ENCODE data around the gene EIF4A3. TPM values are rescaled to one million over a fixed set of nuclear protein-coding genes. Genes with fewer than 3 reads are reported as not detected.

The EIF4A3 gene
- total RNA-seq, 1 experiment from 2014 or later, result 150 TPM

DNA sequence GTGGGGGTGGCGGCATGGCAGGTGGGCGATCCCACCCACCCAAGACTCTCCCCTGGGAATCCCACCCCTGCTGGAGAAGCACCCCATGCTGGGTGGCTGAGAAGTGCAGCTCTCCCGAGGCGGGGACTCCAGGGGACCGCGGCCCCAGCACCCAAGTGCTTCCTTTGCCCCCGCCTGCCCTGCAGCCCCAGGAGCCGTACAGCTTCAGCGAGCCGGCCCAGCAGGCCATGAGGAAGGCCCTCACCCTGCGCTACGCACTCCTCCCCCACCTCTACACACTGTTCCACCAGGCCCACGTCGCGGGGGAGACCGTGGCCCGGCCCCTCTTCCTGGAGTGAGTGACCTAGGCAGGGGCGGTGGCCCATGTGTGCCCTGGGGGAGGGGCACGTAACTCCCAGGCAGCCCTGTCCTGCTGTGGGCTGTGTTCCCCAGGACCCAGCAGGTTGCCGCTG lies 33.9 kb downstream of the EIF4A3 start:
- DNase-seq (ENCODE audit: low read depth), result no peak

DNA sequence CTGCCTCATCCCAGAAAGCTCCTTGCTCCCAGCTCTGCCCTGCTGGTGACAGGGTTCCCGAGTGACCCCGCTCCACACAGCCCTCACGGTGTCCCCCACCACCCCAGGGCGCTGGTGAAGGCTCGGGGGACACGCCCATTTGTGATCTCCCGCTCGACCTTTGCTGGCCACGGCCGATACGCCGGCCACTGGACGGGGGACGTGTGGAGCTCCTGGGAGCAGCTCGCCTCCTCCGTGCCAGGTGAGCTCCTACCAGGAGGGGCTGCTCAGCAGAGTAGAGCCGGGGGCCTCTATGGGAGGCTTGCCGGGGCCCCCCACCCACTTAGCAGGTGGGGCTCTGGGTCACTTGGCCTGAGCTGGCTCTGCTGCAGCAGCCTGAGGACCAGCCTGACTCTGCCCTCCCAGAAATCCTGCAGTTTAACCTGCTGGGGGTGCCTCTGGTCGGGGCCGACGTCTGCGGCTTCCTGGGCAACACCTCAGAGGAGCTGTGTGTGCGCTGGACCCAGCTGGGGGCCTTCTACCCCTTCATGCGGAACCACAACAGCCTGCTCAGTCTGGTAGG lies 34.4 kb downstream of the EIF4A3 start:
- DNase-seq (ENCODE audit: low read depth), result no peak

DNA sequence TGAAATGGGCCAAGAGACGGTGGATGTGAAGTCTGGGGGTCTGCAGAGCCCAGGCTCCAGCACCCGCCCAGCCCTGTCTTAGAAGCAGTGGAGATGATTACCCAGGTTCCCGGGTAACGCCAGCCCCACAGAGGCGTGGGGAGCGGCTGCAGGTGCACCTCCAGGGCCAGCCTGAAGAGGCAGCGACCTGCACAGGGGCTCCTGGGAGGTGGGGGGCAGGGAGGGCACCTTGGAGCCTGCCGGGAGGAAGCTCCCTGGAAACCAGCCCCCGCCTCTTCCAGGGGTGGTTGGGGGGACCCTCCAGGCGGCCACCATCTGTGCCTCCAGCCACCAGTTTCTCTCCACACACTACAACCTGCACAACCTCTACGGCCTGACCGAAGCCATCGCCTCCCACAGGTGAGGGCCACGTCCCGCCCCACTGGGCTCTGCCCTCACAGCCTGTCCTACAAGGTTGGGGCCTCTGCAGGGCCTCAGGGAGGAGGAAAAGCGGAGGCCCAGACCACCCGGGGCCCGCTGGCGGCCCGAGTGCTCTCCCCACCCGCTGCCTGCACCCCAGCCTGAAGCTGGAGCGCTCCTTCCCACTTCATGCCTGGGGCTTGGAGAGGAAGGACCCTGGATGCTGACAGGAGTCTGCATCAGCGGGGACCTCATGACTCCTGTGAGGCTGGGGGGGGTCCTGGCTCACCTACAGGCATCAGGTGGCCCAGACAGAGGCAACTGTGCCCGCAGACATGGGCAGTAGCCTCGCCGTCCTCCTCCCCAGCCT lies 35.0 kb downstream of the EIF4A3 start:
- no peak for DNase-seq (ENCODE audit: low read depth)

DNA sequence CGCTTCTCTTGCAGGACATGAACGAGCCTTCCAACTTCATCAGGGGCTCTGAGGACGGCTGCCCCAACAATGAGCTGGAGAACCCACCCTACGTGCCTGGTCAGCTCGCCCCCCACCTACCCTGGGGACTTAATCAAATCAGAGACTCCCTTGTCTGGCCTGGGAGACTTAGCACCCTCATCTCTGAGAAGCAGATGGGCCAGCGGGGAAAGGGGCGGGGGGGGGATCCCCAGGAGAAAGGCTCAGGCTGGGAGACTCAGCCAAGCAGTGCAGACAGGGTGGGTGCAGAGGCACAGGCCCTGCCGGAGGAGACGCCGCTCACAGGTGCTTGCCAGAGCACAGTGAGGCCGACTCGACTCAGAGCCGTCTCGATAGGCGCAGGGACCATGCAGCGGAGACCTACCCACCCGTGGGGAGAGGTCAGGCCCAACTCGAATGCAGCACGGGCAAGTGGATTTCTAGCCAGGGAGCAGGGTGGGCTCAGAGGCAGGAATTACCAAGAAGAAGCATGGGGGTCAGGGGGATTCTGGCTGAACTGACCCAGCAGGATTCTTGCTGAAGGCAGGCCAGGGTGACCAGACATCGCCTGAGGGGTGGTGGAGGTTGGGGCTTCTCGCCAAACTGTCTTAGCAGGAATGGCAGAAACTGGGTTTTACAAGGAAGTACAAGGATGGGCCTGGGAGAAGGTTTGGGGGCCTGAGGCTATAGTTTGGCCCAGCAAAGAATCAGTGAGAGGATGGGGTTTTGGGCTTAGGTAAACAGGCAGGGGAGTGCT lies 35.8 kb downstream of the EIF4A3 start:
- no peak for DNase-seq (ENCODE audit: low read depth)

DNA sequence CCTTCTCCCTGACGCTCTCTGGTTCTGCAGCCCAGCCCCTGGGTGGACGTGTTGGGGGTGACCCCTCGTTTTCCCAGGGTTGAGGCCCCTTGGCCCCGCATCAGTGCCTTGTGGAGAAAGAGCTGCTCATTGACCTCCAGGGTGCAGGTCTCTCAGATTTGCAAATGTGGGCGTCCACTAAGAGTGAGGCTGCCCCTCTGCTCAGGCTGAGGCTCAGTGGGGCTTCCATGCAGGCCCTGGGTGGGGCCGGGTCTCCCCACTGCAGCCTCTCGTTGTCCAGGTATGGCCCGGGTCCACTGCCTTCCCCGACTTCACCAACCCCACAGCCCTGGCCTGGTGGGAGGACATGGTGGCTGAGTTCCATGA lies 36.5 kb downstream of the EIF4A3 start:
- DNase-seq (ENCODE audit: low read depth), result no peak

DNA sequence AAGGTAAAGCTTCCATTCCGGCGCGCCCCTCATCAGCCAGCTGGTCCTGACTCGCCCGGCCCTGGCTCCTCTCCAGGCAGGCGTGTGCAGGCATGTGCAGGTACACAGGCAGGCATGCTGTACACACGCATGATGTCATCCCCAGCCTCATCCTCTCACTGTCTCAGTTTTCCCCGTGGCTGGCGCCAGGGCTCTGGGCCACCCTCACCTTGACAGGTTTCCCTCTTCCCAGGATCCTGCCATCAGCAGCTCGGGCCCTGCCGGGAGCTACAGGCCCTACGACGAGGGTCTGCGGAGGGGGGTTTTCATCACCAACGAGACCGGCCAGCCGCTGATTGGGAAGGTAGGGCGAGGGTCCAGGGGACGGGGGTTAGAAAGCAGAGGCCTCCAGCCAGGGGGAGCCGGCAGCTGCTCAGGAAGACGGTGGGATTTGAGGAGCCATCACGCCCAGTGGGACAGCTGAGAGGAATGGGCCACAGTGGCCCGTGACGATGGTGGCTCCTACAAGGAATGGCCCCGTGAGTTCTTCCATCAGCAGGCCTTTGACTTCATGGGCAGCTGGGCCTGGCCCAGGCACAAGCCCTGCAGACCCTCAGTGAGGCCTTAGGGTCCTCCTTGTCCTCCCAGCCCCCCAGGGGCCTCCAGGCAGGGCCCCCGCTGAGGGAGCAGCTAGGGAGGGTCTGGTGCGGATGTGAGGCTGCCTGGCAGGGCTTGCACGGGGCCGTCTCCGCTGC lies 37.0 kb downstream of the EIF4A3 start:
- DNase-seq (ENCODE audit: low read depth), result no peak

DNA sequence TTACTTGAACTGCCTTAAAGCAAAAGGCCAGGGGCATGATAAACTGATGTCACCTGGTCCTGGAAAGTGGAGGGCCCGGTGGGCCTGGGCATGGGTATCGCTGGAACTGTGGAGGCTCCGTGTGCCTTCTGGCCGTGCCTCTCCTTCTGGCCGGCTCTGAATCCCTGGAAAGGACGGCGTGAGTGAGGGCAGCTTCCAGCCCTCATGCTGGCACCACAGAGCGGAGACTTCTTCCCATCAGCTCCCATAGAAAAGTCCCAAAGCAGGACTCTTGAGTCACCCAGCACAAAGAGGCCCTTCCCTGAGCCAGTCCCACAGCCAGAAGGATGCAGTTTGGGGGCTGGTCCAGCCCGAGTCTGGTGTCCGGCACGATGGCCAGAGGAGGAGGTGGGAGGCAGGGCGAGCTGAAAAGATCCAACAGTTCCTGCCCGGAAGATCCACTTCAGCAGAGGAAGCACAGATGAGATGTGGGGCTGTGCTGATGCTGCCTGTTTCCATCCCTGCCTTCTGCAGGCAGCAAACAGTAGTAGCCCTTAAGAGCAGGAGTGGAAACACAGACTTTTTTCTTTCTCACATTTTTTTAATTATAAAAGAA lies 37.8 kb downstream of the EIF4A3 start:
- DNase-seq (ENCODE audit: low read depth), result no peak

DNA sequence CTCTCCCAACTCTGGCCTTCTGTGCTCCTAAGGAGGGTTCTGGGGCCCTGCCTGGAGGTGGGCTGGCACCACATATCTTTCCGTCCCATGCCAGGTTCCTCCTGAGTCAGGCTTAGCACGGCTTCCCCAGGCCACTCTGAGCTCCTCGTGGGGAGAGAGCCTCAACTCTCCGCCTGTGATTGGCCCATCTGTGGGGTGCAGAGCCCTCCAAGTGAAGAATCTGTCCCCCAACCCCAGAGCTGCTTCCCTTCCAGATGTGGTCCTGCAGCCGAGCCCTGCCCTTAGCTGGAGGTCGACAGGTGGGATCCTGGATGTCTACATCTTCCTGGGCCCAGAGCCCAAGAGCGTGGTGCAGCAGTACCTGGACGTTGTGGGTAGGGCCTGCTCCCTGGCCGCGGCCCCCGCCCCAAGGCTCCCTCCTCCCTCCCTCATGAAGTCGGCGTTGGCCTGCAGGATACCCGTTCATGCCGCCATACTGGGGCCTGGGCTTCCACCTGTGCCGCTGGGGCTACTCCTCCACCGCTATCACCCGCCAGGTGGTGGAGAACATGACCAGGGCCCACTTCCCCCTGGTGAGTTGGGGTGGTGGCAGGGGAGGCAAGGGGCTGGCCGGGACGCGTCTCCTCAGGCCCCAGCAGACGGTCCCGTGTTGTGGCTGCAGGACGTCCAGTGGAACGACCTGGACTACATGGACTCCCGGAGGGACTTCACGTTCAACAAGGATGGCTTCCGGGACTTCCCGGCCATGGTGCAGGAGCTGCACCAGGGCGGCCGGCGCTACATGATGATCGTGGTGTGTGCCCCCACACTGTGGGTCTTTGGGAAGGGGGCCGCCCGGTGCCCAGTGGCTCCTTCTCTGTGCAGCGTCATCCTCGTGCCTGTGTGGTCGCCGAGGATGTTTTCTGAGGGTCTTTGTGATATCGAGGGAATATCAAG lies 38.6 kb downstream of the EIF4A3 start:
- DNase-seq (ENCODE audit: low read depth), result no peak

DNA sequence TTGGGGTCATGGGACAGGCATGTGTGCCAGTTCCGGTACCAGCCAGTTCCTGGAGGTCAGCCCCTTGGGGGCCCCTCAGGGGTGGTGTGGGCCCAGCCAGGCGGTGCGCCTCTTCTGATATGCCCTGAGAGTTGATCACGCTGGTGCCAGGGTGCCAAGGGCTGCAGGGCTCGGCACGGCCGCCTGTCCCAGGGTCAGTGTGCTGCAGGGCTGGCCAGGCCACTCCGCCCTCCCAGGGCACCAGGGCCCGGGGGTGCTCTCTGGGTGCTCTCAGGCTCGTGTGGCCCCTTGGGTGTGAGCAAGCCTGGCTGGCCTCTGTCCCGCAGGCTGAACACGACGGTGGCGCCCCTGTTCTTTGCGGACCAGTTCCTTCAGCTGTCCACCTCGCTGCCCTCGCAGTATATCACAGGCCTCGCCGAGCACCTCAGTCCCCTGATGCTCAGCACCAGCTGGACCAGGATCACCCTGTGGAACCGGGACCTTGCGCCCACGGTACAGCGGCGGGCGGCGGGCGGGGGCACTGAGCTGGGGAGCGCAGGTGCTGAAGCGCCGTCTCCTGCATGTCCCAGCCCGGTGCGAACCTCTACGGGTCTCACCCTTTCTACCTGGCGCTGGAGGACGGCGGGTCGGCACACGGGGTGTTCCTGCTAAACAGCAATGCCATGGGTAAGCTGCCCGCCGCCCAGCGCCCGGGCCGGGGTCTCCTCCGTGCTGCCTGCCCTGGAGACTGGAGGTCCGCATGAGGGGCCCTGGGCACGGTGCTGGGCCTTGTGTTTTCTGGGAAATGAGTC lies 39.5 kb downstream of the EIF4A3 start:
- DNase-seq (ENCODE audit: low read depth), result no peak

DNA sequence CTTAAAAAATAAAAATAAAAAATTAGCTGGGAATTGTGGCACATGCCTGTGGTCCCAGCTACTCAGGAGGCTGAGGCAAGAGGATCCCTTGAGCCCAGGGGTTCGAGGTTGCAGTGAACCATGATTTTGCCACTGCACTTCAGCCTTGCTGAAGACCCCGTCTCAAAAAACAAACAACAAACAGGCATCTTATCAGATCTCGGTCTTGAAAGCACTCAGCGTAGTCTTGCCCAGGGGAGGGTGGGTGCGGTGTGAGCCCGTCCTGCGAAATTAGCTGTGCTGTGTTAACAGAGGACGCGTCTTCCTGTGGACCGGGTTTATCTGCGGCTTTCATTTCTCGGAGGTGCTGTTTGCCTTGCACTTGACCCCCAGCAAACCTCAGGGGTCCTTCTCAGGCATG lies 40.2 kb downstream of the EIF4A3 start:
- DNase-seq (ENCODE audit: low read depth), result no peak

DNA sequence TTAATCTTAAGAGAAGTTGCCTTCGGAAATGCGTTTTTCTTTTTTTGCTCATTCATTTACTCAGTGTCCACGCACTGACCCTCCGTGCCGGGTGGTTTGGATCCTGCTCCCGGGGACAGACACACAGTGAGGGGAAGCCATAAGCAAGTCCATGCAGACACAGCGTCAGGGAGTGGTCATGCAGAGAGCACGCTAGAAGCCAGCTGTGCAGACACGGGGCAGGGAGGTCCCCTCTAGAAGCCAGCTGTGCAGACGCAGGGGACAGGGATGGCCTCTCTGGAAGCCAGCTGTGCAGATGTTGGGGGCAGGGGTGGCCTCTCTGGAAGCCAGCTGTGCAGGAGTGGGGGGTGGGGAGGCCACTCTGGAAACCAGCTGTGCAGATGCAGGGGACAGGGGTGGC lies 40.8 kb downstream of the EIF4A3 start:
- DNase-seq (ENCODE audit: low read depth), result no peak

DNA sequence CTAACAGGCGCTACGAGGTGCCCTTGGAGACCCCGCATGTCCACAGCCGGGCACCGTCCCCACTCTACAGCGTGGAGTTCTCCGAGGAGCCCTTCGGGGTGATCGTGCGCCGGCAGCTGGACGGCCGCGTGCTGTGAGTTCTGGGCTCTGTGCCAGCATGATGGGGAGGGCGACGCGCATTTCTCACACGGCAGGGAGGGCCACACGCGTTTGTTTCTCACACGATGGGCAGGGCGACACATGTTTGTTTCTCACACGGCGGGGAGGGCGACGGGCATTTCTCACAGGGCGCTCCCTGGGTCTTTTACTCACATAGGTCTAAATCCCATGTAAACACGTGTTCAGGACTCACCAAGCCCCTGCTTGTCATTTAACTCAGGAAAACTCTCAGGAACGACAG lies 41.2 kb downstream of the EIF4A3 start:
- DNase-seq (ENCODE audit: low read depth), result no peak

DNA sequence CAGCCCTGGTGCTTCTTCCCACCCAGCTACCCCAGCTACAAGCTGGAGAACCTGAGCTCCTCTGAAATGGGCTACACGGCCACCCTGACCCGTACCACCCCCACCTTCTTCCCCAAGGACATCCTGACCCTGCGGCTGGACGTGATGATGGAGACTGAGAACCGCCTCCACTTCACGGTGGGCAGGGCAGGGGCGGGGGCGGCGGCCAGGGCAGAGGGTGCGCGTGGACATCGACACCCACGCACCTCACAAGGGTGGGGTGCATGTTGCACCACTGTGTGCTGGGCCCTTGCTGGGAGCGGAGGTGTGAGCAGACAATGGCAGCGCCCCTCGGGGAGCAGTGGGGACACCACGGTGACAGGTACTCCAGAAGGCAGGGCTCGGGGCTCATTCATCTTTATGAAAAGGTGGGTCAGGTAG lies 42.0 kb downstream of the EIF4A3 start:
- no peak for DNase-seq (ENCODE audit: low read depth)

DNA sequence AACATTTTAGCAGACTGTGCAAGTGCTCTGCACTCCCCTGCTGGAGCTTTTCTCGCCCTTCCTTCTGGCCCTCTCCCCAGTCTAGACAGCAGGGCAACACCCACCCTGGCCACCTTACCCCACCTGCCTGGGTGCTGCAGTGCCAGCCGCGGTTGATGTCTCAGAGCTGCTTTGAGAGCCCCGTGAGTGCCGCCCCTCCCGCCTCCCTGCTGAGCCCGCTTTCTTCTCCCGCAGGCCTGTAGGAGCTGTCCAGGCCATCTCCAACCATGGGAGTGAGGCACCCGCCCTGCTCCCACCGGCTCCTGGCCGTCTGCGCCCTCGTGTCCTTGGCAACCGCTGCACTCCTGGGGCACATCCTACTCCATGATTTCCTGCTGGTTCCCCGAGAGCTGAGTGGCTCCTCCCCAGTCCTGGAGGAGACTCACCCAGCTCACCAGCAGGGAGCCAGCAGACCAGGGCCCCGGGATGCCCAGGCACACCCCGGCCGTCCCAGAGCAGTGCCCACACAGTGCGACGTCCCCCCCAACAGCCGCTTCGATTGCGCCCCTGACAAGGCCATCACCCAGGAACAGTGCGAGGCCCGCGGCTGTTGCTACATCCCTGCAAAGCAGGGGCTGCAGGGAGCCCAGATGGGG lies 42.5 kb downstream of the EIF4A3 start:
- DNase-seq (ENCODE audit: low read depth), result peak; percentile 52

DNA sequence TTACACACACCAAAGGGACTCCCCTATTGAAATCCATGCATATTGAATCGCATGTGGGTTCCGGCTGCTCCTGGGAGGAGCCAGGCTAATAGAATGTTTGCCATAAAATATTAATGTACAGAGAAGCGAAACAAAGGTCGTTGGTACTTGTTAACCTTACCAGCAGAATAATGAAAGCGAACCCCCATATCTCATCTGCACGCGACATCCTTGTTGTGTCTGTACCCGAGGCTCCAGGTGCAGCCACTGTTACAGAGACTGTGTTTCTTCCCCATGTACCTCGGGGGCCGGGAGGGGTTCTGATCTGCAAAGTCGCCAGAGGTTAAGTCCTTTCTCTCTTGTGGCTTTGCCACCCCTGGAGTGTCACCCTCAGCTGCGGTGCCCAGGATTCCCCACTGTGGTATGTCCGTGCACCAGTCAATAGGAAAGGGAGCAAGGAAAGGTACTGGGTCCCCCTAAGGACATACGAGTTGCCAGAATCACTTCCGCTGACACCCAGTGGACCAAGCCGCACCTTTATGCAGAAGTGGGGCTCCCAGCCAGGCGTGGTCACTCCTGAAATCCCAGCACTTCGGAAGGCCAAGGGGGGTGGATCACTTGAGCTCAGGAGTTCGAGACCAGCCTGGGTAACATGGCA lies 43.4 kb downstream of the EIF4A3 start:
- DNase-seq (ENCODE audit: low read depth), result no peak

DNA sequence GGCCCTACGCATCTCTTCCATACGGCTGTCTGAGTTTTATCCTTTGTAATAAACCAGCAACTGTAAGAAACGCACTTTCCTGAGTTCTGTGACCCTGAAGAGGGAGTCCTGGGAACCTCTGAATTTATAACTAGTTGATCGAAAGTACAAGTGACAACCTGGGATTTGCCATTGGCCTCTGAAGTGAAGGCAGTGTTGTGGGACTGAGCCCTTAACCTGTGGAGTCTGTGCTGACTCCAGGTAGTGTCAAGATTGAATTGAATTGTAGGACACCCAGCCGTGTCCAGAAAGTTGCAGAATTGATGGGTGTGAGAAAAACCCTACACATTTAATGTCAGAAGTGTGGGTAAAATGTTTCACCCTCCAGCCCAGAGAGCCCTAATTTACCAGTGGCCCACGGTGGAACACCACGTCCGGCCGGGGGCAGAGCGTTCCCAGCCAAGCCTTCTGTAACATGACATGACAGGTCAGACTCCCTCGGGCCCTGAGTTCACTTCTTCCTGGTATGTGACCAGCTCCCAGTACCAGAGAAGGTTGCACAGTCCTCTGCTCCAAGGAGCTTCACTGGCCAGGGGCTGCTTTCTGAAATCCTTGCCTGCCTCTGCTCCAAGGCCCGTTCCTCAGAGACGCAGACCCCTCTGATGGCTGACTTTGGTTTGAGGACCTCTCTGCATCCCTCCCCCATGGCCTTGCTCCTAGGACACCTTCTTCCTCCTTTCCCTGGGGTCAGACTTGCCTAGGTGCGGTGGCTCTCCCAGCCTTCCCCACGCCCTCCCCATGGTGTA lies 44.1 kb downstream of the EIF4A3 start:
- DNase-seq (ENCODE audit: low read depth), result no peak

DNA sequence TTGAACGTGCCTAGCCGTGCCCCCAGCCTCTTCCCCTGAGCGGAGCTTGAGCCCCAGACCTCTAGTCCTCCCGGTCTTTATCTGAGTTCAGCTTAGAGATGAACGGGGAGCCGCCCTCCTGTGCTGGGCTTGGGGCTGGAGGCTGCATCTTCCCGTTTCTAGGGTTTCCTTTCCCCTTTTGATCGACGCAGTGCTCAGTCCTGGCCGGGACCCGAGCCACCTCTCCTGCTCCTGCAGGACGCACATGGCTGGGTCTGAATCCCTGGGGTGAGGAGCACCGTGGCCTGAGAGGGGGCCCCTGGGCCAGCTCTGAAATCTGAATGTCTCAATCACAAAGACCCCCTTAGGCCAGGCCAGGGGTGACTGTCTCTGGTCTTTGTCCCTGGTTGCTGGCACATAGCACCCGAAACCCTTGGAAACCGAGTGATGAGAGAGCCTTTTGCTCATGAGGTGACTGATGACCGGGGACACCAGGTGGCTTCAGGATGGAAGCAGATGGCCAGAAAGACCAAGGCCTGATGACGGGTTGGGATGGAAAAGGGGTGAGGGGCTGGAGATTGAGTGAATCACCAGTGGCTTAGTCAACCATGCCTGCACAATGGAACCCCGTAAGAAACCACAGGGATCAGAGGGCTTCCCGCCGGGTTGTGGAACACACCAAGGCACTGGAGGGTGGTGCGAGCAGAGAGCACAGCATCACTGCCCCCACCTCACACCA lies 44.8 kb downstream of the EIF4A3 start:
- peak; percentile 53 for DNase-seq (ENCODE audit: low read depth)
